Natural killer cell (primary cell): ENCODE data around the gene TMEM51. TPM values are rescaled to one million over a fixed set of nuclear protein-coding genes. Genes with fewer than 3 reads are reported as not detected.

Experiments used
- ATAC-seq, 3 donors: fragments of 150-1000 bp in 2 of 3; fragments of 200-7000 bp in 1 of 3; cut with Tn5 transposase; 1 replicate in 1 of 3; 2 replicates in 2 of 3; pipeline ENCODE4 v1.10.0; 2021; ENCODE audit warnings: mild to moderate bottlenecking in 2 of 3, moderate library complexity in 2 of 3
- DNase-seq, 2 donors: peaks; one replicate each; pipeline versions ENCODE4 v3.0.0 to v3.0.0-alpha.2; 2013 to 2021; ENCODE audit warnings: mixed read lengths in 1 of 2
- H3K27ac ChIP-seq: one replicate; pipeline ENCODE4 v1.5.1; 2013; ENCODE audit warnings: mild to moderate bottlenecking, low read length
- H3K27me3 ChIP-seq: one replicate; pipeline ENCODE4 v1.6.1; 2013; ENCODE audit warnings: low read length; ENCODE audit not compliant: control insufficient read depth, insufficient read depth
- H3K36me3 ChIP-seq: one replicate; pipeline ENCODE4 v1.6.1; 2013; ENCODE audit warnings: low read length; ENCODE audit not compliant: control insufficient read depth, insufficient read depth
- H3K4me1 ChIP-seq: one replicate; pipeline ENCODE4 v1.6.1; 2013; ENCODE audit warnings: low read length; ENCODE audit not compliant: control insufficient read depth, insufficient read depth
- H3K4me3 ChIP-seq: one replicate; pipeline ENCODE4 v1.5.1; 2013; ENCODE audit warnings: low read length
- H3K9me3 ChIP-seq: one replicate; pipeline ENCODE4 v1.6.1; 2013; ENCODE audit warnings: low read length; ENCODE audit not compliant: control insufficient read depth, insufficient read depth
- H3K27ac Mint-ChIP-seq, 2 donors: one replicate each; pipeline ENCODE4 v1.8.0; 2022; ENCODE audit warnings: mild to moderate bottlenecking in 2 of 2, mixed read lengths in 2 of 2, moderate library complexity in 1 of 2
- H3K27me3 Mint-ChIP-seq, 2 donors: one replicate each; pipeline ENCODE4 v1.8.0; 2022; ENCODE audit warnings: low read depth in 2 of 2, mixed read lengths in 2 of 2
- H3K36me3 Mint-ChIP-seq: one replicate; pipeline ENCODE4 v1.8.0; 2022; ENCODE audit warnings: mixed read lengths
- H3K4me1 Mint-ChIP-seq, 2 donors: one replicate each; pipeline ENCODE4 v1.8.0; 2022; ENCODE audit warnings: mixed read lengths in 2 of 2
- H3K4me3 Mint-ChIP-seq: one replicate; pipeline ENCODE4 v1.8.0; 2022; ENCODE audit warnings: mild to moderate bottlenecking, moderate library complexity, mixed read lengths
- H3K9me3 Mint-ChIP-seq, 2 donors: one replicate each; pipeline ENCODE4 v1.8.0; 2022; ENCODE audit warnings: mixed read lengths in 2 of 2
- CTCF ChIP-seq: fragments of 200-600 bp; IDR thresholded peaks from one replicate; pipeline ENCODE4 v1.8.0; 2022; ENCODE audit warnings: antibody characterized with exemption
- WGBS: methylation state at CpG from one replicate; pipeline ENCODE4 v1.1.7; 2013; ENCODE audit warnings: missing lambda C conversion rate; ENCODE audit not compliant: insufficient coverage; 5-methylcytosine and 5-hydroxymethylcytosine counted together
- intact Hi-C: fragments of 100-400 bp; cut with micrococcal nuclease; formaldehyde crosslinking; loops from one replicate; pipeline ENCODE4 v1.14.2; 2022
- total RNA-seq, 4 donors: library from RNA; stranded (reverse); fragments of 120-200 nt in 1 of 4; gene quantifications; one replicate each; pipeline versions ENCODE4 v1.2.3 to v1.2.4, GENCODE V29; 2013 to 2022

TMEM51 gene
- total RNA-seq, 3 donors from 2014 or later (not counting 1 experiment from before 2014, with no cell fraction given) = not detected

- Histone ChIP-seq H3K36me3 (no peaks in the 10 kb centered on the region), H3K27ac (no peak overlapping the region), H3K27me3 (peaks cover 6% of the 10 kb centered on the region), H3K4me1 (peaks cover 33% of the 10 kb centered on the region), H3K9me3 (no peaks in the 10 kb centered on the region), H3K4me3 (no peak overlapping the region)
- Mint-ChIP-seq H3K27me3 (peaks cover 12 to 22% of the 10 kb centered on the region in 2 donors), H3K4me1 (peaks cover 38 to 41% of the 10 kb centered on the region in 2 donors), H3K4me3 (peak overlapping the region; percentile 0), H3K9me3 (no peaks in the 10 kb centered on the region), H3K36me3 (no peaks in the 10 kb centered on the region), H3K27ac (peak overlapping the region in 1 of 2 donors; percentile 62)
- intact Hi-C loops = loop anchor here (5.0 kb wide), 1 partner anchor 178 kb away; no protein-coding TSS in a partner anchor
- DNase-seq = no peak
- ATAC-seq = no peak
- 82% methylated on average over 5 of the region's 5 CpGs for WGBS
- no peak for TF ChIP-seq CTCF
Observed at GRCh38 chr1:15244813-15245212, 91.3 kb downstream of the TMEM51 start.

GRCh38 chr1:15245593-15246360 is 92.2 kb downstream of the TMEM51 start:
- Mint-ChIP-seq H3K4me3 (peak overlapping the region; percentile 71), H3K27ac (peak overlapping the region in 1 of 2 donors; percentile 91), H3K36me3 (no peaks in the 10 kb centered on the region), H3K4me1 (peaks cover 41 to 45% of the 10 kb centered on the region in 2 donors), H3K9me3 (no peaks in the 10 kb centered on the region), H3K27me3 (peaks cover 12 to 22% of the 10 kb centered on the region in 2 donors)
- DNase-seq (peak in 1 of 2 donors; percentile 10), ATAC-seq (no peak)
- 81% methylated on average over 8 of the region's 11 CpGs for WGBS
- TF ChIP-seq CTCF = no peak
- Histone ChIP-seq H3K27ac (no peak overlapping the region), H3K4me1 (peaks cover 35% of the 10 kb centered on the region), H3K9me3 (no peaks in the 10 kb centered on the region), H3K27me3 (peaks cover 6% of the 10 kb centered on the region), H3K4me3 (no peak overlapping the region), H3K36me3 (no peaks in the 10 kb centered on the region)
- intact Hi-C loops = loop anchor here (5.0 kb wide), 1 partner anchor 178 kb away; no protein-coding TSS in a partner anchor

GRCh38 chr1:15246960-15247614 is 93.5 kb downstream of the TMEM51 start, which contains the start of gene FHAD1:
TSS of gene FHAD1 (plus strand) at chr1:15247223. CDS start at chr1:15251785, 4,562 bp downstream.
- H3K4me3 Mint-ChIP-seq = peak within 1 kb of the TSS; percentile 77
- DNase-seq (peak; percentile 70 to 71), ATAC-seq (peak; percentile 63 to 80 (median 66))
- no peaks in the 10 kb centered on the region for H3K9me3 Mint-ChIP-seq
- H3K27ac ChIP-seq = no peak within 1 kb of the TSS
- H3K9me3 ChIP-seq = no peaks in the 10 kb centered on the region
- H3K27ac Mint-ChIP-seq = peak within 1 kb of the TSS; percentile 14 to 91
- 5% methylated on average over 54 of the region's 55 CpGs for WGBS
- peaks cover 6% of the 10 kb centered on the region for H3K27me3 ChIP-seq
- H3K36me3 Mint-ChIP-seq = no peaks in the 10 kb centered on the region
- H3K27me3 Mint-ChIP-seq = peaks cover 9 to 22% of the 10 kb centered on the region in 2 donors
- H3K4me1 Mint-ChIP-seq = peaks cover 52 to 53% of the 10 kb centered on the region in 2 donors
- no peak within 1 kb of the TSS for H3K4me3 ChIP-seq
- peaks cover 36% of the 10 kb centered on the region for H3K4me1 ChIP-seq
- TF ChIP-seq CTCF = no peak
- intact Hi-C loops = loop anchor here (5.0 kb wide), 1 partner anchor 180 kb away; no protein-coding TSS in a partner anchor
- H3K36me3 ChIP-seq = no peaks in the 10 kb centered on the region
